HG02759 (cell line): ENCODE data around the gene ERICH3.
A peak's percentile ranks its signal among the peaks of the same experiment; 100 is the strongest.
"Not testable (repeated sequence)": the region's sequence is repeated elsewhere in the genome, so short reads cannot be mapped to it uniquely, and the experiment has no call there.

Experiments
- ATAC-seq: cut with Tn5 transposase; IDR thresholded peaks from one replicate; pipeline ENCODE4 v1.9.1; 2021; ENCODE audit warnings: mild to moderate bottlenecking, moderate library complexity; ENCODE audit not compliant: unreplicated experiment

ERICH3 gene

DNA sequence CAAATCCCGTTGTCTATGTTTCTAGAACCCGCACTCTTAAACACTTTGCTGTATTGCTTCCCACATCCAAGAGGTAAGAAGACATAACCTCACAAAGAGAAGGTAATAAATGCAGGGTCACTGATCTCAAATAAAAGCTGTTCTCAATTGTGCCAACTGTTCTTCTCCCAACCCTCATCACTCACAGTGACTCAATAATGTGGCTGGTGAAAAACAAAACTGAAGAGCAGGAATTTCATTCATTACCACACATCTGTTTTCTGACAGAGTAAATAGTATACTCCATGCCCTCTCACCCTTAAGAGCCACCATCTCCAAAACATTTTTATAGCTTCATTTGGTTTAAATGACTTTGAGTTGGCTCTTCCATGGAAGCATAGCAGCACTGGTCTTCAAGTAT lies 6.2 kb upstream of the ERICH3 start:
- no peak for ATAC-seq

- no peak for ATAC-seq
Observed at GRCh38 chr1:74677926-74678325, 4.3 kb upstream of the ERICH3 start.

DNA sequence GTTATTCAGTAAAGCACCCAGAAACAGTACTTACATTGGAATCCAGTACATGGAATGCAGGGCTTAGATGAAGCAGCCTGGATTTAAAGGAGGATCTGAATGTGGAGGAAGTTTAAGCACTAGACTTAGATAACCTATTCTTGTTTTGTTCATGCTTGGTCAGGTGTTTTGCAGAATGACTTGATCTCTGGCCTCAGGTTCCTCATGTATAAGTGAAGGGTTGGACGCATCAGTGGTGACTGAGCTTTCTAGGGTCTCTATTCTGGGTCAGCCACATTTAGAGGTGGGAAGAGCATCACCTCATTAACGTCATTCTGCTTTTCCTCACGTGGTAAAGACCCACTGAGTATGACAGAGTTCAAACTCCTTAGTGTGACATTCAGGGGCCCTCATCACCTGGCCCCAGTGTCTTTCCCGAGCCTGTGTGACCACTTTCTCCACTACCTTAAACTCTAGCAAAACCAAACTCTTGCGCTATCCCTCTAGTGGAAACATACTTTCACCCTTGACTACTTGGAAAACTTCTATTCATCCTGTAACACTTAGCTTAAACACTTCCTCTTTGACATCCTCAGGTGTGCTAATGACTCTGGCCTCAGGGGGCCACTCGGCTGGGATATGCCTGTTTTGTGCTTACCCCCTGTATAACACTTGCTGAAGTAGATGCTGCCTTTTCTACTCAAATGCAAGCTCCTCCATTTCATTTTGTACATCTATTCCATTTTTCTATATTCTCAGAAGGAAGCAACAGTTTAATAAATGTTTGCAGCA lies 871 bp upstream of the ERICH3 start:
- ATAC-seq: peak; percentile 45

DNA sequence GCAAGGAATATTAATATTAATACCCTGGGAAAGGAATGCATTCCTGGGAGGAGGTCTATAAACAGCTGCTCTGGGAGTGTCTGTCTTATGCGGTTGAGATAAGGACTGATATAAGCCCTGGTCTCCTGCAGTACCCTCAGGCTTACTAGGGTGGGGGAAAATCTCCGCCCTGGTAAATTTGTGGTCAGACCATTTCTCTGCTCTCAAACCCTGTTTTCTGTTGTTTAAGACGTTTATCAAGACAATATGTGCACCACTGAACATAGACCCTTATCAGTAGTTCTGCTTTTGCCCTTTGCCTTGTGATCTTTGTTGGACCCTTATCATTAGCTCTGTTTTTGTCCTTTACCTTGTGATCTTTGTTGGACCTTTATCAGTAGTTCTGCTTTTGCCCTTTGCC lies 2.7 kb downstream of the ERICH3 start:
- ATAC-seq: not testable (repeated sequence)

GRCh38 chr1:74654708-74655107 lies 18.9 kb downstream of the ERICH3 start:
- ATAC-seq: no peak

- ATAC-seq: peak; percentile 98
Observed at GRCh38 chr1:74652711-74653139, 20.9 kb downstream of the ERICH3 start.

DNA sequence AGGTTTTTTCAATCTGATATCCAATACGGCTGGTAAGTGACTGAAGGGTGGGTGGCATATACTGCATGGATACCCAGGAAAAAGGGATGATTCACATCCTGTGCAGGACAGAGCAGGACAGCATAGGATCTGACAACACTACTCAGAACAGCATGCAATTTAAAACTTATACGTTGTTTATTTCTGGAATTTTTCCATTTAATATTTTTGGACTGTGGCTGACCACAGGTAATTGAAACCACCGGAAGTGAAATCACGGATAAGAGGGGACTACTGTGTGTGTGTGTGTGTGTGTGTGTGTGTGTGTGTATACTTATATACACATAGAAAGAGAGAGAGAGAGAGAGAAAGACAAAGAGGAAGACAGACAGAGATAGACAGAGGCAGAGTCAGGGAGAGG lies 23.0 kb downstream of the ERICH3 start:
- ATAC-seq: no peak

GRCh38 chr1:74641876-74642275 lies 31.7 kb downstream of the ERICH3 start:
- no peak for ATAC-seq

DNA sequence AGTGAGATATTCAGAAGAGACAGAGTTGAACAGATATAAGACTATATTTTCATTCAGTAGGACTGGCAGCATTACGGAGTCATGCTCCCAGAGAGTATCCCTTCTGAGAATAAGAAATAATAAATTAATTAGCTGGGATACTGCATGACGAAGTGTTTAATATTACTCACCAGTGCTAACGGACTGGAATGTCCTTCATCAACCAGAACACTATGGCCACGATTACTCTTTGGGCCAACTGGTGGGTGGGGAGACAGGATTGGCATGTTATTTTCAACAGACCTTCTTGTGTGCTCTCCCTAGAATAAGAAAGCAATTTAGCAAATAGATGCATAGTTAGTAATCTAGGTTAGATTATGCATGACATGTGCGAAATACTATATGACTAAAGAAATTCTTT lies 32.4 kb downstream of the ERICH3 start:
- no peak for ATAC-seq

GRCh38 chr1:74637296-74637695 lies 36.3 kb downstream of the ERICH3 start:
- ATAC-seq: no peak

DNA sequence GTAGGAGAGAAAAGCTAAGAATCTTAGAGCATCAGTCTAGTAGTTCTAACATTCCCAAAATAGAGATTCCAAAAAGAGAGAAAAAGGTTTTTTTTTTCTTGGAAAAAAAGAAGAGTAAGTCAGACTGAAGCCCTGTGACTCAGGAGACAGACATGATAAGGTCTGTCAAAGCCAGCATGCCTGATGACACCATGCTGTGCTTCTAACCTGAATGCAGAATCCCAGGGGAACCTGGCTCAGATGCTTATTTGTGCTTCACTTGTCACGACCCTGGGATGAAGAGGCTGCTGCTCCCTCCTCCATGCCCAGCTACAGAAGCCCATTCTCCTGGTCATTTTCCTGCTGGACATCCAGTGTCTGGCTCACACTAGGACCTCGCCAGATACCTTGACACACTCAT lies 44.3 kb downstream of the ERICH3 start:
- no peak for ATAC-seq

DNA sequence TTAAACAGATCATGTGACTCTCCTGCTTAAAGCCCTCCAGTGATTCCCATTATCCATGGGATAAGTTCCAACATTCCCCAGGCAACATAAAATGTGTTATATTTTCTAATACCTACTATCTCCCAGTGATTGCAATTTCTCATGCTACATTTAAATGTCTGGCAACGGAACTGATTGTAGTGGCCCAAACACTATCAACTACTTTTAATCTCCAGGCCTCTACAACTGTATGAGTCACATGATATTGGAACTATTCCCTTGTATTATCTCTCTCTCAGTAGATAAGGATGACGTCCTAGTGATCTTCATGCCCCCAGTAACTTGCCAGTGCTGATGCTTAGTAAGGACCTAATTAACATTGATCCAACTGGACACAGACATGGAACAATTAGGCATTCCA lies 49.9 kb downstream of the ERICH3 start:
- ATAC-seq: no peak

GRCh38 chr1:74620242-74620641 lies 53.4 kb downstream of the ERICH3 start:
- no peak for ATAC-seq

DNA sequence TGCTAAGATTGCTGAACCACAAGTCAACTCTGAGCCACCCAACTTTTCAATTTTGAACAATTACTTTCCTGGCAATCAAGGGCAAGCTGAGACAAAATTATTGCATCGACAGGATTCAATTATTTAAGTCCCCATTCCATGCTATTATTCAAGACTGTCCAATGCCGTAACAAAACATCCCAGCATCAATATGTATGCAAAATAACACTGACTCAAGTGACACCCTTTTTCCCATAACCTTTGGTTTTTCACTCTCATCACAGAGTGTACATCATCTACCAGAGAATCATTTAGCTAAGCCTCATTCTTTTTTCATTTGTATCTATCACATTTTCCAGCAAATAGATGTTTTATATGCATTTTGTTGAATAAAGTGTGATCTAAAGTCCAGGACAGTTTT lies 54.6 kb downstream of the ERICH3 start:
- ATAC-seq: no peak

DNA sequence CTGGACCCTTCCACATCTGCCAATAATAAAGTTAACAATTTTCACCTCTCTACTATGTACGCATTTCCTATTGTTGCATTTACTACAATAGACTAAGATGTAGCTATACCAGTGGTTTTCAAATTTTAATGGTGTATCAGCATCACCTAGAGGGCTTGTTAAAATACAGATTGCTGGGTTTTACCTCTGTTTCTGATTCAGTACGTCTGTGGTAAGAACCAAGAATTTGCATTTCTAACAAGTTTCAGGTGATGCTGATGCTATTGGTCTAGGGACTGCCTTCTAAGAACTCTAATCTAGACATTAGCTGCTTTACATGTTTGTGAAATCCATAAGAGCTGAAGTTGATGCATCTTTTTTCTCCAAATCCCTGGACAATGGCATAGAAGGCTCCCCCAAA lies 59.7 kb downstream of the ERICH3 start:
- no peak for ATAC-seq

DNA sequence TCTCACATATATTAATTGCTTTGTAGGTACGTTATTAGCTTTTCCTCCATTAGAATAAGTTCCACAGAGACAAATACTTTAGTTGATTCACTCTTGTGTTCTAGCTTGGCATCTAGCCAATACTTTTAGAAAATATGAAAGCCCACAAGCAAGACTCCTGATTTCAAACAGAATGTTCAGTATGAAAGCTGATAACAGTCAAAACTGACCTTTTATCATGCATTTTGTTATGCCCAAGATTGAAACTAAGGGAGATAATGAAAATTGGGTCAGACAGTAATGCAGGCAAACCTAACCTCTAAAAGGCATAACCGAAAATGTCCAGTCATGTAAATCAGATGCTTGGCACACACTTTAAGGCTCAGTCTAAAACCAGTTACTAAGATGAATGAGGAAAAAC lies 61.7 kb downstream of the ERICH3 start:
- no peak for ATAC-seq

GRCh38 chr1:74610961-74611360 lies 62.6 kb downstream of the ERICH3 start:
- no peak for ATAC-seq

DNA sequence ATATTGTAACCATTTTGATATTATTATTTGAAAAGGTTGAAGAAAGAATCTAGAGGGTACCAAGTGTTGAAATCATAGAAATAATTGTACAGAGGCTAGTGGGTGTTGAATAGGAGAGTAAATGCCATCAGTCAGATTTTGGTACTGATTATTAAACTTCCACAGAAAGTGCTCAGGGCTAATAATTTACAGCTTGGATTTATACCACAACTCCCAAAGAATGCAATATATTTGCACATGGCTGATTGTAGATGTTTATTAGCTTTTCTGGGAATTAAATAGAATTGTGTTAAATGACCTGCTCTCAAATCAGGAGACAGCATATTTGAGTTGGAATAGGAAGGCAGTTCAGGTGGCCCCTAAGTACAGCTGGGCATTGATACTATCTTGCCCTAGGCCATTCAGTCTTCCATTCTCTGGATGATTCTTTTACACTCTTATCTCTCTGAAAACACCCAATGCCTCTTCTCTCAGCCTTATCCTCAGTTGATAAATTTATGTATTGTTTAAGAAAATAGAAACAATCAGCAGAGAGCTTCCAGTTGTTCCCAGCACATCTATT lies 63.7 kb downstream of the ERICH3 start:
- no peak for ATAC-seq

GRCh38 chr1:74596717-74597116 lies 76.9 kb downstream of the ERICH3 start:
- no peak for ATAC-seq

DNA sequence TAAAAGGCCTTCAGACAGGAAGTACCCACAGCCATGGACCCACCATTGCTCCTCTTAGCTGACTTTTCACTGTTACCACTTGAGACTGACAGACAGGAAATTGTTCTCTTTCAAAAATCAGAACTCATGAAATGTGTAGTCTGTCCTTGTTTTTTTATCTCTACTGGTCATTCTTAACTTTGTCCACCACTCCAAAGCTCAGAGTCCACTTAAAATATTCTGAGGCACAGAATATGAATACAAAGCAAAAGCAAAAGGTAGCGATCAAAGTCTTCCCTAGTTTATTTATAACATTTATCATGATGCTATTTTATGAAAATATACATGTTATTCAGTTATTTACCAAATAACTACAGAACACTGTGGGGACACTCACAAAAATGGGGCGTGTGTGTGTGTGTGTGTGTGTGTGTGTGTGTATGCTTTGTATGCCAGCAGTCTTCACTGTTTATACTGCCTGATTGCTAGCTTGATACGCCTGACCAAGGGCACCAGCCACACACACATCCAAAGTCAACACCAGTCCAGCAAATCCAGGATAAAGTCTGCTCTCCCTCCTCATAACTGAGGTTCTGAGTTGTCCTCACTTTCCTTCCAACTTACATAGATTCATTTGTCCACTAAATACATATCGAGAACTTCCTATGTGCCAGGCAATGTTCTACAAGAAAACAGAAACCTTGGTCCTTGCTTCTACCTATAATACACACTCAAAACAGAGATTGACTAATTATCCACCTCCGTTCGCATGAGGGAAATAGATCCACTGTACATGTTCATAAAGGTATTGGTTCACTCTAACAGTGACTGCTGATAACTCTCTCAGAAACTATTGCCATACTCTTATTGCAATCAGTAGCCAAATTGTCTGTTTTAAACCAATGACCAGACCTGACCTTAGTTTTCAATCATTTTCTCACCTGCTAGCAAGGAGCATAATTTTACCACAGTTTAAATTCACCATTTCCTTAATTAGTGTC lies 79.4 kb downstream of the ERICH3 start:
- no peak for ATAC-seq

DNA sequence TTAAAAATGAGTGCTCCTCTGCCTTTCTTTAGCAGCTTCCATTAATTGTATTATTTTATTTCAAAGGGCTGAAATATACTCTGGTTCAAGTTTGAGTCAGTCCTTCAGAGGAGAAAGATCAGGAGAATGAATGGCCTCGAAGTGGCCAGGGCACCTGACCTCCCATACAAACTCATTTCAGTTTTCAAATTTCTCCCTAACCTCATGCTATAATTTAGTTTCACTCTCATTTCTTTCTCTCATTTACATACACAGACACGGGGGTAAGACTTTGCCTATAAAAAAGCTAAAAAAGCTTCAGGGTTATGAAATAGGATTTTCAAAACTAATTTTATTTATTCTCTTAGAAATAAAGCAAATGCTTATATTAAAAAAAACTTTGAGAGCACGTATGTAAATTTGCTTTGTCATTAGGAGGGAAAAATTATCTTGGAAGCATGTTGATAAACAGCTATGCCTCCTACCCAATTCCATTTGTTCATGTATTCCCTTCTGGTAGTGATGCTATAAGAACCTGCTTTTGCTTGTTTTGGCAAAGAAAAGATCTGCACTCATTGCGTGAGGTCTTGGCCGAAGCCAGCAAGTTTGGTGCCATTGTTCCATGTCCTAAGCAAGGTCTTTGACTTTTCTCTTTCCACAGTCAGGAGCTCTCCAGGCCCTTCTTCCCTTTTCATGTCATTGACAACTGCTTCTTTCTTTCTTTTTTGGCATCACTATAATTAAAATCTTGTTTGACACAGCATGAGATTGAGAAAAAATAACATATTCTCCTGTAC lies 80.8 kb downstream of the ERICH3 start:
- no peak for ATAC-seq
